Psoas muscle (tissue), 8 donors: Measurements from ENCODE around the gene SMIM33. TPM values are rescaled to one million over a fixed set of nuclear protein-coding genes. Genes with fewer than 3 reads are reported as not detected.
A peak's percentile ranks its signal among the peaks of the same experiment; 100 is the strongest.

ENCODE experiments used
- ATAC-seq, 4 donors: fragments of 200-7000 bp; cut with Tn5 transposase; one replicate each; pipeline ENCODE4 v1.9.1; 2020; ENCODE audit warnings: moderate library complexity in 3 of 4, mild to moderate bottlenecking in 2 of 4
- DNase-seq, 2 donors: peaks; one replicate each; pipeline ENCODE4 v3.0.0-alpha.2; 2020
- H3K27ac ChIP-seq: fragments of 200-600 bp; one replicate; pipeline ENCODE4 v1.8.0; 2022
- H3K27me3 ChIP-seq, 3 donors: fragments of 200-600 bp in 1 of 3; one replicate each; pipeline versions ENCODE4 v1.6.1 to v1.8.0; 2013 to 2022; ENCODE audit warnings: low read length in 2 of 3, mild to moderate bottlenecking in 2 of 3, moderate library complexity in 1 of 3; ENCODE audit not compliant: insufficient read depth in 3 of 3
- H3K36me3 ChIP-seq, 2 donors: fragments of 200-600 bp in 1 of 2; one replicate each; pipeline versions ENCODE4 v1.6.1 to v1.8.0; 2013 to 2022; ENCODE audit warnings: low read depth in 1 of 2, mild to moderate bottlenecking in 1 of 2, moderate library complexity in 1 of 2; ENCODE audit not compliant: insufficient read depth in 1 of 2
- H3K4me1 ChIP-seq: fragments of 200-600 bp; one replicate; pipeline ENCODE4 v1.8.0; 2022
- H3K4me3 ChIP-seq: fragments of 200-600 bp; one replicate; pipeline ENCODE4 v1.8.0; 2022; ENCODE audit warnings: mild to moderate bottlenecking
- H3K9me3 ChIP-seq: fragments of 200-600 bp; one replicate; pipeline ENCODE4 v1.8.0; 2022
- CTCF ChIP-seq: fragments of 200-600 bp; IDR thresholded peaks from one replicate; pipeline ENCODE4 v1.8.0; 2022; ENCODE audit warnings: antibody characterized with exemption
- WGBS, 3 donors: extraction: QIAGEN DNeasy Blood & Tissue Kit; methylation state at CpG; one replicate each; pipeline versions ENCODE4 v1.1.6 to v1.1.7; 2013; 5-methylcytosine and 5-hydroxymethylcytosine counted together
- intact Hi-C, 2 donors: fragments of 100-400 bp; cut with DNase I; formaldehyde crosslinking; loops; one replicate each; pipeline versions ENCODE4 v1.11.0 to v1.14.2; 2022
- polyA plus RNA-seq, 3 donors: library from polyadenylated mRNA; stranded (reverse); fragments of 200-250 nt; gene quantifications; one replicate each; pipeline ENCODE4 v1.2.3, GENCODE V29; 2013
- total RNA-seq, 4 donors: library from RNA; stranded (reverse); fragmentation: NEBNext Ultra II Directional in 2 of 4; extraction: Animal tissue kit (Norgen Biotek cat#: 25700) in 2 of 4; gene quantifications; one replicate each; pipeline versions ENCODE4 v1.2.1 to v1.2.4, GENCODE V29; 2021 to 2023
- donor health status: healthy with polysubstance abuse.
- donor health status: DM: no; HTN: no; CAD: no; lungs with moderate emphysema.
- donor health status: Bipolar disorder and iron deficiency.
- donor health status: healthy.
- donor health status: DM: yes; HTN: yes; CAD: no.
- donor health status: DM: no; HTN: no; CAD: no.
- donor health status: DM: no; HTN: no; CAD: no.
- donor health status: DM: yes; HTN: yes; CAD: no.

Gene SMIM33
- total and polyA plus RNA-seq, 7 donors, result not detected

GRCh38 chr5:139446956-139447779 lies 23.6 kb upstream of the SMIM33 start:
- H3K27me3 ChIP-seq, result no peaks in the 10 kb centered on the region
- no peak overlapping the region for H3K27ac ChIP-seq
- no peak overlapping the region for H3K4me3 ChIP-seq
- H3K9me3 ChIP-seq, result no peaks in the 10 kb centered on the region
- TF ChIP-seq CTCF, result no peak
- intact Hi-C loops, result no loop called here
- no peaks in the 10 kb centered on the region for H3K4me1 ChIP-seq
- 84 to 93% (median 87%) methylated on average over 5 of the region's 5 CpGs for WGBS, 3 donors
- H3K36me3 ChIP-seq, result no peaks in the 10 kb centered on the region
- no peak for DNase-seq
- ATAC-seq, result no peak

- no peaks in the 10 kb centered on the region for H3K4me1 ChIP-seq
- ATAC-seq (no peak), DNase-seq (no peak)
- no peaks in the 10 kb centered on the region for H3K27me3 ChIP-seq
- TF ChIP-seq CTCF, result no peak
- H3K4me3 ChIP-seq, result no peak overlapping the region
- 90 to 98% (median 95%) methylated on average over 2 of the region's 2 CpGs for WGBS, 3 donors
- intact Hi-C loops, result no loop called here
- H3K36me3 ChIP-seq, result no peaks in the 10 kb centered on the region
- no peaks in the 10 kb centered on the region for H3K9me3 ChIP-seq
- no peak overlapping the region for H3K27ac ChIP-seq
These were observed 19.6 kb upstream of the SMIM33 start for GRCh38 chr5:139451176-139451575.

- no peak for TF ChIP-seq CTCF
- H3K4me1 ChIP-seq, result no peaks in the 10 kb centered on the region
- intact Hi-C loops, result no loop called here
- no peaks in the 10 kb centered on the region for H3K27me3 ChIP-seq
- no peak overlapping the region for H3K27ac ChIP-seq
- H3K36me3 ChIP-seq, result no peaks in the 10 kb centered on the region
- 75 to 83% (median 77%) methylated on average over 3 of the region's 3 CpGs for WGBS, 3 donors
- no peak for DNase-seq
- ATAC-seq, result no peak
- no peak overlapping the region for H3K4me3 ChIP-seq
- no peaks in the 10 kb centered on the region for H3K9me3 ChIP-seq
These were observed 18.7 kb upstream of the SMIM33 start for GRCh38 chr5:139451878-139452660.

GRCh38 chr5:139453683-139454567 lies 16.9 kb upstream of the SMIM33 start:
- ATAC-seq, result peak in 1 of 4 donors; percentile 19
- no peak for DNase-seq
- WGBS, 3 donors, result 79 to 90% (median 88%) methylated on average over 3 of the region's 3 CpGs
- Histone ChIP-seq H3K36me3 (no peaks in the 10 kb centered on the region), H3K9me3 (no peaks in the 10 kb centered on the region), H3K27ac (no peak overlapping the region), H3K4me1 (no peaks in the 10 kb centered on the region), H3K27me3 (no peaks in the 10 kb centered on the region), H3K4me3 (no peak overlapping the region)
- intact Hi-C loops, result no loop called here
- no peak for TF ChIP-seq CTCF
